ENCODE measurements around the gene NLRC5.

- TF ChIP-seq, protein P1, sequence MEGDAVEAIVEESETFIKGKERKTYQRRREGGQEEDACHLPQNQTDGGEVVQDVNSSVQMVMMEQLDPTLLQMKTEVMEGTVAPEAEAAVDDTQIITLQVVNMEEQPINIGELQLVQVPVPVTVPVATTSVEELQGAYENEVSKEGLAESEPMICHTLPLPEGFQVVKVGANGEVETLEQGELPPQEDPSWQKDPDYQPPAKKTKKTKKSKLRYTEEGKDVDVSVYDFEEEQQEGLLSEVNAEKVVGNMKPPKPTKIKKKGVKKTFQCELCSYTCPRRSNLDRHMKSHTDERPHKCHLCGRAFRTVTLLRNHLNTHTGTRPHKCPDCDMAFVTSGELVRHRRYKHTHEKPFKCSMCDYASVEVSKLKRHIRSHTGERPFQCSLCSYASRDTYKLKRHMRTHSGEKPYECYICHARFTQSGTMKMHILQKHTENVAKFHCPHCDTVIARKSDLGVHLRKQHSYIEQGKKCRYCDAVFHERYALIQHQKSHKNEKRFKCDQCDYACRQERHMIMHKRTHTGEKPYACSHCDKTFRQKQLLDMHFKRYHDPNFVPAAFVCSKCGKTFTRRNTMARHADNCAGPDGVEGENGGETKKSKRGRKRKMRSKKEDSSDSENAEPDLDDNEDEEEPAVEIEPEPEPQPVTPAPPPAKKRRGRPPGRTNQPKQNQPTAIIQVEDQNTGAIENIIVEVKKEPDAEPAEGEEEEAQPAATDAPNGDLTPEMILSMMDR (IDR thresholded peaks at IDR 0.05 in 8 of 11, conservative IDR thresholded peaks at IDR 0.05 in 3 of 11) = no peak
- no peak for TF ChIP-seq POLR2A (IDR thresholded peaks at IDR 0.05)
These were observed 60.3 kb downstream of the NLRC5 start for GRCh38 chr16:57049678-57050077.

Data from spleen (tissue), 7 donors.